K562 (cell line): Measurements from ENCODE around the gene HYCC2. TPM values are rescaled to one million over a fixed set of nuclear protein-coding genes. Genes with fewer than 3 reads are reported as not detected.

Experiments used
- CTCFL ChIP-seq: IDR thresholded peaks from 2 replicates; pipeline ENCODE4 v1.6.1; 2011; ENCODE audit warnings: borderline replicate concordance, low read depth, mild to moderate bottlenecking, moderate library complexity, low read length; ENCODE audit not compliant: insufficient read depth, poor library complexity, severe bottlenecking
- ETV6 ChIP-seq, 3 experiments: fragments of 150-350 bp in 1 of 3; sonication (generic) in 1 of 3; formaldehyde crosslinking in 1 of 3; IDR thresholded peaks; 2 replicates each; pipeline versions ENCODE4 v1.6.1 to v1.8.0; 2014 to 2022; ENCODE audit warnings: borderline replicate concordance in 2 of 3, low read depth in 2 of 3, antibody characterized with exemption in 1 of 3, low read length in 1 of 3, mild to moderate bottlenecking in 1 of 3, missing genetic modification reagents in 1 of 3
- GTF2B ChIP-seq: IDR thresholded peaks from 2 replicates; pipeline ENCODE4 v1.6.1; 2011; ENCODE audit not compliant: insufficient read length; ENCODE audit errors: extremely low read depth
- HMBOX1 ChIP-seq: sonication (generic); IDR thresholded peaks from 2 replicates; pipeline ENCODE4 v1.6.1; 2016
- HNRNPLL ChIP-seq: fragments of 200-400 bp; formaldehyde crosslinking; IDR thresholded peaks from 2 replicates; pipeline ENCODE4 v1.6.1; 2017; ENCODE audit warnings: low read length, low read depth, mild to moderate bottlenecking; ENCODE audit not compliant: poor library complexity, severe bottlenecking
- HOMEZ ChIP-seq: fragments of 250-450 bp; sonication (Bioruptor Pico); IDR thresholded peaks from 2 replicates; pipeline ENCODE4 v1.4.0; 2020; ENCODE audit warnings: mild to moderate bottlenecking, moderate library complexity
- RBBP5 ChIP-seq: fragments of 200-600 bp; sonication (generic); IDR thresholded peaks from 2 replicates; pipeline ENCODE4 v1.6.1; 2012; ENCODE audit warnings: borderline replicate concordance, mild to moderate bottlenecking, low read length, control low read depth, inconsistent platforms; ENCODE audit not compliant: insufficient read depth, poor library complexity, severe bottlenecking
- SRF ChIP-seq, 2 experiments: fragments of 250-450, 450-650 bp in 1 of 2; sonication (Bioruptor Pico) in 1 of 2; sonication (generic) in 1 of 2; formaldehyde crosslinking; IDR thresholded peaks; 2 replicates each; pipeline versions ENCODE4 v1.5.0 to v1.5.1; 2020 to 2022; ENCODE audit warnings: mild to moderate bottlenecking in 1 of 2, missing genetic modification reagents in 1 of 2
- TAF15 ChIP-seq: fragments of 200-400 bp; formaldehyde crosslinking; IDR thresholded peaks from 2 replicates; pipeline ENCODE4 v1.6.1; 2017; ENCODE audit warnings: mild to moderate bottlenecking, low read depth, low read length, moderate library complexity
- ZBTB2 ChIP-seq: fragments of 450-650 bp; IDR thresholded peaks from 2 replicates; pipeline ENCODE4 v1.6.1; 2016; ENCODE audit warnings: antibody characterized with exemption
- ZNF609 ChIP-seq: sonication (generic); formaldehyde crosslinking; IDR thresholded peaks from 2 replicates; pipeline ENCODE4 v1.8.1; 2023; ENCODE audit warnings: missing genetic modification reagents, mild to moderate bottlenecking, borderline replicate concordance
- polyA plus RNA-seq, 8 experiments: library from polyadenylated mRNA; depleted of rRNA in 4 of 8; stranded (reverse) in 5 of 8; unstranded in 3 of 8; fragments of >200 nt; fragmentation: Nextera tagmentation in 2 of 8; fragmentation: Illumina TruSeq in 1 of 8; extraction: Ambion mirVana in 2 of 8; extraction: Trizol in 1 of 8; gene quantifications; 2 replicates each; pipeline versions ENCODE4 v1.2.1 to v1.2.3, GENCODE V29; 2011 to 2014; ENCODE audit warnings: inconsistent platforms in 1 of 8, missing spikeins in 1 of 8
- total RNA-seq, 7 experiments: library from RNA; depleted of rRNA in 6 of 7; stranded (reverse); fragments of >200 nt in 6 of 7; fragmentation: Illumina TruSeq in 2 of 7; extraction: Trizol in 2 of 7; gene quantifications; 2 replicates each; pipeline versions ENCODE4 v1.2.1 to v1.2.3, GENCODE V29; 2011 to 2021; ENCODE audit warnings: low replicate concordance in 1 of 7

Gene HYCC2
- total and polyA plus RNA-seq, 9 of the 15 experiments (the other 6 are each of a cell fraction or from before 2014, with no cell fraction given): 5.4 to 20.0 (median 9.8) TPM

- TF ChIP-seq HOMEZ (CRISPR knock-in tag) (no peak), TAF15 (no peak), HNRNPLL (peak; percentile 75), ZNF609 (CRISPR knock-in tag) (no peak), ETV6 (IDR thresholded peaks at IDR 0.05; ENCODE audit: borderline replicate concordance in 1 of 2, low read depth in 2 of 2, low read length in 1 of 2) (no peak), ETV6 (CRISPR knock-in tag; IDR thresholded peaks at IDR 0.05; ENCODE audit: borderline replicate concordance) (no peak), HMBOX1 (peak; percentile 26; the same call in 1 of the 2 replicates), RBBP5 (peak; percentile 46), ZBTB2 (peak; percentile 78; the same call in 1 of the 2 replicates), GTF2B (no peak), SRF (CRISPR knock-in tag; IDR thresholded peaks at IDR 0.05) (0 out of 4 replicates have a peak, but pooled peaks of 1 of the 2 experiments have one; percentile 47), CTCFL (no peak)
These were observed 46.9 kb upstream of the HYCC2 start (continued) for GRCh38 chr2:201118121-201118960.
